Measurements from ENCODE around the gene FNTB.

FNTB gene

GRCh38 chr14:65052832-65053231 is 66.1 kb downstream of the FNTB start:
- DNase-seq (ENCODE audit: low spot score), result no peak

DNA sequence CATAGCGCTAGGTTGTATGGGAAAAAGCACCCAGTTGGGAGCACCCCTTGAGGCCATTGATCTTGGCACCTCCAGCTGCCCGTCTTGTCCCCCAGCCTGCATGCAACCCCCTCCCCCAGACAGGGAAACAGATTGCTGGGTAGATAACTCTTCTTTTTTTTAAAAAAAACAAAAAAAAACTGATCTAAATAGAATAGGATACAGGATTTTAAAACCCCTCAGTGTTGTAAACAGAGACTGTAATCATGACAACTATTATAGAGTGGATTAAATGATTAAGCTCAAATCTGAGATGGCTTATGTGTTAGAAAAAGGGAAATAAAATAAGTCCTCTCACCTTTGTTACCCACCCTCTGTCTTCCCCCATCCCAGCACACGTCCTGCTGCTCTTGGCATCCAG is 66.8 kb downstream of the FNTB start:
- DNase-seq (ENCODE audit: low spot score), result no peak

GRCh38 chr14:65054471-65055085 is 67.9 kb downstream of the FNTB start:
- DNase-seq (ENCODE audit: low spot score), result no peak

GRCh38 chr14:65057695-65058094 is 71.0 kb downstream of the FNTB start:
- DNase-seq (ENCODE audit: low spot score), result no peak

GRCh38 chr14:65062096-65063075 is 75.7 kb downstream of the FNTB start:
- no peak for DNase-seq (ENCODE audit: low spot score)

GRCh38 chr14:65065719-65066118 is 79.0 kb downstream of the FNTB start:
- no peak for DNase-seq (ENCODE audit: low spot score)

GRCh38 chr14:65069874-65070413 is 83.2 kb downstream of the FNTB start:
- DNase-seq (ENCODE audit: low spot score), result no peak

DNA sequence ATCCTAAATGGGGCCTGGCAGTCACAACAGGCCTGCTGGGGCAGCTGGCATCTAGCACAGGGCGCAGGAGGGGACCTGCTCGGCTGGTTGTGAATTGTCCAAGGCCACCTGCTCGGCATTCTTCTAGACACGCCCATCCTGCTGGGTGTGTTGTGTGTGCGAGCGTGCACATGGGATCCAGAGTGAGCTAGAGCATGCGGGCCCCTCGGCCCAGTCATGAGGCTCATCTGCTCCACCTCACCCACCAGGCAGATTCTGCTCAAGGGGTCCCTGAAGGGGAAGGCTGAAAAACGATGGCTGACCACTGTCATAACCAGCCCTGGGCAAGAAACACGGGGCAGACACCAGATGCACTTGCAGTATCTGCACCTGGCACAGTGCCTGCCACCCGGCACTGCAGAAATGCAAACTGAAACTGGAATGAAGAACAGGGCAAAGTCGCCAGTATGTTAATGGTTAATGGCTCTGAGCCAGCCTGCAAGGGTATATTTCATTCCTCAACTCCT is 83.8 kb downstream of the FNTB start:
- DNase-seq (ENCODE audit: low spot score), result peak; percentile 81

GRCh38 chr14:65071544-65071943 is 84.8 kb downstream of the FNTB start:
- DNase-seq (ENCODE audit: low spot score), result no peak

DNA sequence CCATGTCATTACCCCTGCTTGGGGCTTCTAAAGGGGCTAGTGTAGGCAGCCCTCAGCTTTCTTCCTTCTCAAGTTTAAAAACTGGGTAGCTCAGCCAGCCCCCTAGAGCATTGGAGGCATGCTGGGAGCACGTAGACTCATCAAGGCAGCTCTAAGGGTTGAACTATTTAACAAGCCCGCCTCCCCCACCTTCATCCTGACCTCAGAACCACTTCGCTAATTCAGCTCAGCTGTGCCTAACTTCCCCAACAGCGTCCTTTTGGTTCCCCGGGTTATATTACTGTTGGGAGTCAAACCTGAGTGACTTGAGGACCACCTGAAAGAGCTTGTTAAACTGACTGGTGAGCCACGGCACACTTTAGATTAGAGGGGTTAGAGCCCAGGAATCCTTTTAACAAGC is 85.6 kb downstream of the FNTB start:
- no peak for DNase-seq (ENCODE audit: low spot score)

- DNase-seq (ENCODE audit: low spot score), result no peak
Measured at GRCh38 chr14:65072937-65073336, 86.2 kb downstream of the FNTB start.

- DNase-seq (ENCODE audit: low spot score), result peak; percentile 35
Measured at GRCh38 chr14:65073605-65074201, 87.0 kb downstream of the FNTB start.

- DNase-seq (ENCODE audit: low spot score), result no peak
Measured at GRCh38 chr14:65074449-65075150, 87.9 kb downstream of the FNTB start.

- no peak for DNase-seq (ENCODE audit: low spot score)
Measured at GRCh38 chr14:65075628-65076325, 89.1 kb downstream of the FNTB start.

DNA sequence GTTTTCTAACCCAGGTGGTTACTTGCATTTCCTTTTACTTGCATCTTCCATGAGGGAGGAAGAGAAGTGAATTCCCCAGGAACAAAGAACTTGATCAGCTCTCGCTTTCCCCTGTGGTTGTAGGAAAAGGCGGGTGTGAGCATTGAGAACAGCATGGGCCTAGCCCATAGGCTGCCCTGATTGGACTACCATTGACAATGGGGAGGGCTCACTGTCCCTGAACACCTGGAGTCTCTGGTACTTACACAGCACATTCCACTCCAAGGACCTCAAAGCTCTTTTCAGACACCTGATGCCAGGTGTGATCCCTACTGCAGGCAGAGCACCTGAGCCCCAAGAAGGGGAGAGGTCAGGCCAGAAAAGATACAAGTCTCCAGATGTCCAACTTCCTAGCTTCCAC is 90.6 kb downstream of the FNTB start:
- DNase-seq (ENCODE audit: low spot score), result no peak

DNA sequence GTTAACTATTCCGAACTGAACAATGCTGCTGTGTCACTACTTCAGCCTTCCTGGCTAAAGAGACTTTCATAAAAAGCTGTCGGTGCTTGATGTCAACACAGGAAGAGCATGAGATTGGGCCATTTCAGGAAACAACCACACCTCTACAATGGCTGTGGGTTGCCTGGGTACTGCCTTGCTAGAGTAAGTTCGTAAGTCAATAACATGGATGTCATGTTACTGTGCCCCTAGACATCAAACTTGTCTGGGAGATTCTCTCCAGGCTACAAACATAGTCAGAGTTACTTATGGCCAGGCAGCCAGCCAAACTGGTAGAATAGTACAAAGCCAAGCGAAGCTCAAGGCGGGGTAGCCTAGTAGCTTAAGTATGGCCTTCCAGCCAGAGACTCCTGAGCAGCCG is 92.5 kb downstream of the FNTB start:
- no peak for DNase-seq (ENCODE audit: low spot score)

- DNase-seq (ENCODE audit: low spot score), result no peak
Measured at GRCh38 chr14:65079768-65080167, 93.1 kb downstream of the FNTB start.

DNA sequence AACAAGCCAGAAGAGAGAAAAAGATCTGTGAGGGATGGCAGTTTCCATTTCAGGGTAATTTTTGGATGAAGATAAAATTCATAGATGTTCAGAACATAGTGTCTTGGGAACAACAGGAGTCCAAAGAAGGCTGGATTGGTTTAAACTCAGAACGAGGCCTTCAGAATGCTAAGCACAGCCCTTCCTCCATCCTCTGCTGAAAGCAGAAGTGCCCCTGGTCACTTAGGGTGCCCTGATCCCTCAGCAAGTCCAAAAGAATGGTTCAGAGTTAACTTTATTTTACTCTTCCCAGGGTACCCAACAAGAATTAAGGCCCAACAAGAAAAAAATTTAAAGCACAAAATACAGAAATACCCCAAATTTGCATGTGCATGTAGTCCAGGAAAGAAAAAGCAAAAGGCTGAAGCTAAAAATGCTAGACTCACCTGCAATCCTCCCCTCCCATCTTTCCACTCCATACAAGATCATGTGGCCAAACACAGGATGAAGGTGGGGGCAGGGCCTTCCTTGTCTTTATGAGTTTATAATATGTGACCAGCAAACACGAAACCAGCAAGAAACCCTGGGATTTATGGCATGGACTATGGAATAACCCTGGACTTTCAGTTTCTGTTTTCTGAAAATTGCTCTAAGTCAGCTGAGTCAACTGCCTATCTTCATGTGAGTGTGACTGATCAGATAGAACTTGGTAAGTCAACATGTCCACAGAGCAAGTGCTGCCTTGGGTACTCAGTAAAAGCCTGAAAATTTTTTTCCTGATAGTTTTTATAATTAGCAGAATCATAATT is 94.5 kb downstream of the FNTB start:
- DNase-seq (ENCODE audit: low spot score), result no peak

DNA sequence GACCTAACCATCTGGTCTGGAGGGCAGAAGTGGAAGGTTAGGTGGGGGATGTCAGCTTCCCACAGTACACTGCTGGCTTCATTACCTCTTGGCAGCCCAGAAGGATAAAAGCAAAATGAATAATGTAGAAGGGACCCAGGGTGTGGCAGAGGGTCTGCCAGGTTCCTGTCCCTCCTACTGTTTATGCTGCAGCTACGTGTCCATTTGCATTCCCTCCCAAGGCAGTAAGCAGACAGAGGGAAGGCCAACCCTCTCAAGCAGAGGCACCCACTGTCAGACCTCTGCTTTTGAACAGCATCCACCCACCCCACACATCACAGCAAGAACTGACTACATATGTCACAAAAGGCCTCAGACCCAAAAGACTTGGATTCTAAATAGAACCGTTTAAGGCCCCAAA is 96.2 kb downstream of the FNTB start:
- DNase-seq (ENCODE audit: low spot score), result no peak
